Psoas muscle (tissue), 8 donors: ENCODE results near the gene ZNF346. TPM values are rescaled to one million over a fixed set of nuclear protein-coding genes. Genes with fewer than 3 reads are reported as not detected.

ENCODE experiments used
- ATAC-seq, 4 donors: fragments of 200-7000 bp; cut with Tn5 transposase; one replicate each; pipeline ENCODE4 v1.9.1; 2020; ENCODE audit warnings: moderate library complexity in 3 of 4, mild to moderate bottlenecking in 2 of 4
- DNase-seq, 2 donors: peaks; one replicate each; pipeline ENCODE4 v3.0.0-alpha.2; 2020
- H3K27ac ChIP-seq: fragments of 200-600 bp; one replicate; pipeline ENCODE4 v1.8.0; 2022
- H3K27me3 ChIP-seq, 3 donors: fragments of 200-600 bp in 1 of 3; one replicate each; pipeline versions ENCODE4 v1.6.1 to v1.8.0; 2013 to 2022; ENCODE audit warnings: low read length in 2 of 3, mild to moderate bottlenecking in 2 of 3, moderate library complexity in 1 of 3; ENCODE audit not compliant: insufficient read depth in 3 of 3
- H3K36me3 ChIP-seq, 2 donors: fragments of 200-600 bp in 1 of 2; one replicate each; pipeline versions ENCODE4 v1.6.1 to v1.8.0; 2013 to 2022; ENCODE audit warnings: low read depth in 1 of 2, mild to moderate bottlenecking in 1 of 2, moderate library complexity in 1 of 2; ENCODE audit not compliant: insufficient read depth in 1 of 2
- H3K4me1 ChIP-seq: fragments of 200-600 bp; one replicate; pipeline ENCODE4 v1.8.0; 2022
- H3K4me3 ChIP-seq: fragments of 200-600 bp; one replicate; pipeline ENCODE4 v1.8.0; 2022; ENCODE audit warnings: mild to moderate bottlenecking
- H3K9me3 ChIP-seq: fragments of 200-600 bp; one replicate; pipeline ENCODE4 v1.8.0; 2022
- CTCF ChIP-seq: fragments of 200-600 bp; IDR thresholded peaks from one replicate; pipeline ENCODE4 v1.8.0; 2022; ENCODE audit warnings: antibody characterized with exemption
- WGBS, 3 donors: extraction: QIAGEN DNeasy Blood & Tissue Kit; methylation state at CpG; one replicate each; pipeline versions ENCODE4 v1.1.6 to v1.1.7; 2013; 5-methylcytosine and 5-hydroxymethylcytosine counted together
- intact Hi-C, 2 donors: fragments of 100-400 bp; cut with DNase I; formaldehyde crosslinking; loops; one replicate each; pipeline versions ENCODE4 v1.11.0 to v1.14.2; 2022
- polyA plus RNA-seq, 3 donors: library from polyadenylated mRNA; stranded (reverse); fragments of 200-250 nt; gene quantifications; one replicate each; pipeline ENCODE4 v1.2.3, GENCODE V29; 2013
- total RNA-seq, 4 donors: library from RNA; stranded (reverse); fragmentation: NEBNext Ultra II Directional in 2 of 4; extraction: Animal tissue kit (Norgen Biotek cat#: 25700) in 2 of 4; gene quantifications; one replicate each; pipeline versions ENCODE4 v1.2.1 to v1.2.4, GENCODE V29; 2021 to 2023
- donor health status: healthy with polysubstance abuse.
- donor health status: DM: no; HTN: no; CAD: no; lungs with moderate emphysema.
- donor health status: Bipolar disorder and iron deficiency.
- donor health status: healthy.
- donor health status: DM: yes; HTN: yes; CAD: no.
- donor health status: DM: no; HTN: no; CAD: no.
- donor health status: DM: no; HTN: no; CAD: no.
- donor health status: DM: yes; HTN: yes; CAD: no.

ZNF346 gene
- total and polyA plus RNA-seq, 7 donors: 3.5 to 8.3 (median 6.7) TPM

- intact Hi-C loops: no loop called here
- Histone ChIP-seq H3K36me3 (no peaks in the 10 kb centered on the region), H3K27me3 (peaks cover 0 to 20% (median 0%) of the 10 kb centered on the region in 3 donors), H3K4me3 (no peak overlapping the region), H3K4me1 (no peaks in the 10 kb centered on the region), H3K27ac (no peak overlapping the region), H3K9me3 (no peaks in the 10 kb centered on the region)
- 55 to 60% (median 56%) methylated on average over 9 of the region's 9 CpGs for WGBS, 3 donors
- no peak for TF ChIP-seq CTCF
- no peak for ATAC-seq
- peak in 1 of 2 donors; percentile 8 for DNase-seq
These were observed 57.1 kb downstream of the ZNF346 start for GRCh38 chr5:177079606-177080005.

- TF ChIP-seq CTCF: no peak
- Histone ChIP-seq H3K27me3 (peaks cover 0 to 23% (median 0%) of the 10 kb centered on the region in 3 donors), H3K27ac (no peak overlapping the region), H3K4me1 (no peaks in the 10 kb centered on the region), H3K36me3 (no peaks in the 10 kb centered on the region), H3K9me3 (no peaks in the 10 kb centered on the region), H3K4me3 (no peak overlapping the region)
- whole genome bisulfite sequencing, 3 donors: 86 to 96% (median 92%) methylated on average over 5 of the region's 5 CpGs
- intact Hi-C loops: no loop called here
- peak in 1 of 2 donors; percentile 6 for DNase-seq
- no peak for ATAC-seq
These were observed 57.8 kb downstream of the ZNF346 start for GRCh38 chr5:177080265-177080664.

GRCh38 chr5:177081859-177082258 is 59.4 kb downstream of the ZNF346 start:
- no peak for DNase-seq
- ATAC-seq: no peak
- no peaks in the 10 kb centered on the region for H3K36me3 ChIP-seq
- no peaks in the 10 kb centered on the region for H3K9me3 ChIP-seq
- WGBS, 3 donors: 57 to 76% (median 66%) methylated on average over 4 to 10 of the region's 10 CpGs
- H3K4me3 ChIP-seq: no peak overlapping the region
- H3K4me1 ChIP-seq: peaks cover 2% of the 10 kb centered on the region
- no peak overlapping the region for H3K27ac ChIP-seq
- H3K27me3 ChIP-seq: peaks cover 0 to 25% (median 0%) of the 10 kb centered on the region in 3 donors
- no peak for TF ChIP-seq CTCF
- intact Hi-C loops: no loop called here

GRCh38 chr5:177083357-177083756 is 60.9 kb downstream of the ZNF346 start:
- H3K4me3 ChIP-seq: no peak overlapping the region
- no peaks in the 10 kb centered on the region for H3K9me3 ChIP-seq
- peaks cover 0 to 40% (median 2%) of the 10 kb centered on the region in 3 donors for H3K27me3 ChIP-seq
- peaks cover 7% of the 10 kb centered on the region for H3K4me1 ChIP-seq
- H3K27ac ChIP-seq: no peak overlapping the region
- DNase-seq: no peak
- TF ChIP-seq CTCF: no peak
- ATAC-seq: no peak
- H3K36me3 ChIP-seq: no peaks in the 10 kb centered on the region
- intact Hi-C loops: no loop called here
- 68 to 75% (median 69%) methylated on average over 4 of the region's 4 CpGs for WGBS, 3 donors

GRCh38 chr5:177084175-177084574 is 61.7 kb downstream of the ZNF346 start:
- ATAC-seq (no peak), DNase-seq (no peak)
- WGBS, 3 donors: 43 to 48% (median 45%) methylated on average over 4 of the region's 4 CpGs
- H3K27me3 ChIP-seq: peaks cover 0 to 44% (median 2%) of the 10 kb centered on the region in 3 donors
- no peaks in the 10 kb centered on the region for H3K36me3 ChIP-seq
- H3K9me3 ChIP-seq: no peaks in the 10 kb centered on the region
- no peak overlapping the region for H3K27ac ChIP-seq
- peaks cover 7% of the 10 kb centered on the region for H3K4me1 ChIP-seq
- intact Hi-C loops: no loop called here
- H3K4me3 ChIP-seq: no peak overlapping the region
- no peak for TF ChIP-seq CTCF
